ENCODE results near the gene TLCD1.

DNA sequence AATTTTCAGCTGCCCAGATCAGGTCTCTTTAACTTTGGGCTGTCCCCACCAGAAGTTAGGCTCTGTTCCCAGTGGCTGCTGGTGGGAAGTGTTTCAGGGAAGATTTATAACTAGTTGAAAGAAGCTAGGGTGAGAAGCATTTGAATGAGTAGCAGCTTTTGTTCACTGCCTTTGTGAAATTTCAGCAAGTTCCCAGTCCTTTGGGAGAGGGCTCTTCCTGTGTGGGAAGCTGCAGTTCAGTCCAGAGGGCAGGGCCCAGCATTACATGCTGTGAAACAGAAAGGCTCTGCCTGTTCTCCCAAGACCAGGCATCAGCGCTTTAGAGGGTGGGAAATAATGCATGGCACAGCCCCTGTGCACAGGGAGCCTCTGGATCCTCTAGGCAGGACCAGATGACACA is 32.2 kb downstream of the TLCD1 start:
- TF ChIP-seq POLR2A (IDR thresholded peaks at IDR 0.05) = no peak
- no peak for TF ChIP-seq CTCF (IDR thresholded peaks at IDR 0.05)
- TF ChIP-seq EP300 (IDR thresholded peaks at IDR 0.05) = no peak
